GM10248 (cell line): ENCODE measurements around the gene SEMA4G.

Experiments
- CTCF ChIA-PET: fragments of 300-600 bp; sonication (Branson Sonifier 250); formaldehyde crosslinking; extraction: SDS; loops from one replicate; lab custom pipeline; 2021; ENCODE audit warnings: antibody characterized with exemption; lab: Yijun Ruan, JAX
- POLR2A ChIA-PET: fragments of 350-650 bp; sonication (Branson Sonifier 250); formaldehyde crosslinking; extraction: SDS; loops from one replicate; lab custom pipeline; 2020; ENCODE audit warnings: antibody characterized with exemption; lab: Yijun Ruan, JAX
- DNase-seq: peaks from one replicate; pipeline ENCODE4 v3.0.0; 2012; ENCODE audit errors: extremely low spot score
- CTCF ChIP-seq: IDR thresholded peaks from 2 replicates; pipeline ENCODE4 v1.5.1; 2012; ENCODE audit warnings: mild to moderate bottlenecking, low read depth; ENCODE audit errors: extremely low read depth, missing control alignments, control extremely low read depth

The SEMA4G gene

GRCh38 chr10:100960251-100960650 lies 9.1 kb upstream of the SEMA4G start:
- DNase-seq, result no peak
- CTCF ChIA-PET, result no interaction called here
- no peak for TF ChIP-seq CTCF
- POLR2A ChIA-PET, result no interaction called here

- TF ChIP-seq CTCF, result no peak
- DNase-seq, result no peak
- CTCF ChIA-PET, result interaction anchor here (1.6 kb wide), 1 partner anchor 52 kb away, joined by 4 read pairs; no protein-coding TSS in a partner anchor
- POLR2A ChIA-PET, result no interaction called here
These were observed 6.8 kb upstream of the SEMA4G start for GRCh38 chr10:100962351-100963080.

- no peak for DNase-seq
- POLR2A ChIA-PET, result no interaction called here
- CTCF ChIA-PET, result interaction anchor here (1.8 kb wide), 1 partner anchor 10 kb away, joined by 6 read pairs; no protein-coding TSS in a partner anchor
- no peak for TF ChIP-seq CTCF
These were observed 5.5 kb upstream of the SEMA4G start for GRCh38 chr10:100963826-100964225.

- POLR2A ChIA-PET, result no interaction called here
- DNase-seq, result no peak
- CTCF ChIA-PET, result interaction anchor here (1.3 to 1.7 kb wide), 8 partner anchors 9 to 49 kb away, joined by 3 to 8 read pairs (median 4); partner anchors contain the start of gene LZTS2
- TF ChIP-seq CTCF, result no peak
These were observed 3.5 kb upstream of the SEMA4G start for GRCh38 chr10:100965820-100966219.

GRCh38 chr10:100966887-100967286 lies 2.4 kb upstream of the SEMA4G start:
- DNase-seq, result no peak
- TF ChIP-seq CTCF, result no peak
- ChIA-PET POLR2A (no interaction called here), CTCF (interaction anchor here (1.1 to 3.2 kb wide), 7 partner anchors 9 to 129 kb away, joined by 3 to 13 read pairs (median 4); no protein-coding TSS in a partner anchor)

- TF ChIP-seq CTCF, result no peak
- CTCF ChIA-PET, result interaction anchor here (0.9 to 3.2 kb wide), 9 partner anchors 9 to 128 kb away, joined by 3 to 13 read pairs (median 4); partner anchors contain the start of gene LZTS2
These were observed 2.0 kb upstream of the SEMA4G start for GRCh38 chr10:100967332-100967731.

More at GRCh38 chr10:100967332-100967731, 2.0 kb upstream of the SEMA4G start:
- no peak for DNase-seq
- POLR2A ChIA-PET, result no interaction called here
